ENCODE measurements around the gene SULT1A4.
"Not testable (repeated sequence)": the region's sequence is repeated elsewhere in the genome, so short reads cannot be mapped to it uniquely, and the experiment has no call there.

Gene SULT1A4

DNA sequence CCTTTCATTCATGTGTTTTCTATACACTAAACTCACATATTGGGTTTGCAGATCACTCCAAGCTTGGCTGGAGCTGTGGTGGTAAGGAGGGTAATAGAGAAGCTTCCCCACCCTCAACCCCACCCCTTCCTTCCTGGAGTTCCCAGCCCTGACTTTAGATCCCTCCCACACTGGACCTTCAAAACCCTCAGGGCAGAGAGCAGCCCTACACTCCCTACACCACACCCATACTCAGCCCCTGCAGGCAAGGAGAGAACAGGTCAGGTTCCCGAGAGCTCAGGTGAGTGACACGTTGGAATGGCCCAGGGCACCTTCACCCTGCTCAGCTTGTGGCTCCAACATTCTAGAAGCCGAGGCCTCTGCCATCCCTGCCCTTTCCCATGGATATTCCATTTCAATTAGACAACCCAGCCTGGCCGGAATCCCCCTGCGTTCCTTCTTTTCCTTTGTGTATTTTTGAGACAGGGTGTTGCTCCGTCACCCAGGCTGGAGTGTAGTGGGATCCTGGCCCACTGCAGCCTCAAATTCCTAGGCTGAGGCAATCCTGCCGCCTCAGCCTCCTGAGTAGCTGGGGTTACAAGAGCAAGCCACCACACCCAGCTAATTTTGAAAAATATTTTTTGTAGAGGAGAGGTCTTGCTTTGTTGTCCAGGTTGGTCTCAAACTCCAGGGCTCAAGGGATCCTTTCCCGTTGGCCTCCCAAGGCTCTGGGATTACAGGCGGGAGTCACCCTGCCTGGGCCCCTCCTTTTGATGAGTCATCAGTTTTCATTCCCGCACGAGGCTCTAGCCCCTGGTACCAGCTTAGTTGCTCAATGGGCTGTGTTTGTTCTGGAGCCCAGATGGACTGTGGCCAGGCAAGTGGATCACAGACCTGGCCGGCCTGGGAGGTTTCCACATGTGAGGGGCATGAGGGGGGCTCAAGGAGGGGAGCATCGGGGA is at the start of gene SULT1A4:
Gene SULT1A4, plus strand, starts transcription at position 208 of the 941 bp plus-strand sequence. CDS start 1,473 bp downstream, outside the sequence.
- H3K27ac Mint-ChIP-seq, ATAC-seq, H3K27me3 Mint-ChIP-seq: not testable (repeated sequence)

DNA sequence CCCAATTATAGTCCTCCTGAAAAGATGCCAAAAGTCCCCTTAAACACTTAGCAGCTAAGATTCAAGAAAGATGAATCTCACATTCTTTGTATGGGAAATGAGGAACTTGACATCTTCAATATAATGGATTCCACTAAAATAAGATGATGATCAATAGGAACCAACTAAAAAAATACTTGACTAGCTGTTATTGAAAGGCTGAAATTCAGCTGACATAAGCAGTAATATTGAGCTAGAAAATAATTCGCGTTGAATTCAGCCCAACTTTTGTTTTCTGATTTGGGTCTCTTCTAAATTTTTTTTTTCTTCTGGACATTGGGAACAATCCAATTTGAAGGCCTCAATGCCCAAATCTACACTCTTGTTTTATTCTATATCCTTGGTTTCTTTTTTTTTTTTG is 36.1 kb upstream of the SULT1A4 start:
- not testable (repeated sequence) for H3K27ac Mint-ChIP-seq, H3K4me1 Mint-ChIP-seq, ATAC-seq, H3K4me3 Mint-ChIP-seq, H3K9me3 Mint-ChIP-seq, DNase-seq, H3K27me3 Mint-ChIP-seq

More for the DNA sequence above, at the start of gene SULT1A4:
- H3K9me3 Mint-ChIP-seq, DNase-seq, H3K4me1 Mint-ChIP-seq, H3K4me3 Mint-ChIP-seq: not testable (repeated sequence)

DNA sequence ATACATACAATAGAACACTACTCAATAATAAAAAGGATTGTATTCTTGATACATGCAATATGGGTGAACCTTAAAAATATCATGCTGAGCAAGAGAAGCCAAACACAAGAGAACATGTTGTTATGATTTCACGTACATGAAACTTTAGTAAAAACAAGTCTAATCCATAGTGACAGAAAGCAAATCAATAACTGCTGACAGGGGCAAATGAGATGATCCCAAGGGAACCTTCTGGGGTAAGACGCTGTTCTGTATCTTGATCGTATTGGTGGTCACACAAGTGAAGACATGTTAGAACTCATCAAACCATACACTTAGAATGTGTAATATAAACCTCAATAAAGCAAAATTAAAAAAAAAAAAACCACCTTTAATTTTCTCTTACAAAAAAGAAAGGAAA is 34.3 kb upstream of the SULT1A4 start:
- H3K9me3 Mint-ChIP-seq, ATAC-seq, H3K4me3 Mint-ChIP-seq, H3K27ac Mint-ChIP-seq, H3K27me3 Mint-ChIP-seq, DNase-seq, H3K4me1 Mint-ChIP-seq: not testable (repeated sequence)

DNA sequence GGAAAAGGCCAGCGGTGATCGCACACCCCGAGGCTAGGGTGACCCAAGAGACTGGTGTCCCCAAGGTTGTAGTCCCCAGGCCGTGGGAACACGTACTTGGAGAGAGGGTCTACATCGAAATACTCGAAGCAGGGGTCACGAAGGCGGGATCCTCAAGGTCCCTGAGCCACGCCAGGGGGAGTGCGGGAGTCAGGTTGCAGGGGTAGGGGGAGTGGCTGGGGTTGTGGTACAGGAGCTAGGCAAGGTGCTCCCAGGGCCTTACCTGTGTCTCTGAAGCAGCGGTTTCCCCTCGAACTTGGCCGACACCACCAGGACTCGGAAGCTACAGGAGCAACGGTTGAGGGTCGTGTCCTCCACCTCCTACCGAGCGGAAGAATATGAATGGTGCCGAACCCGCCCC is 6.0 kb upstream of the SULT1A4 start:
- not testable (repeated sequence) for DNase-seq, H3K9me3 Mint-ChIP-seq, H3K27me3 Mint-ChIP-seq, H3K4me1 Mint-ChIP-seq, H3K4me3 Mint-ChIP-seq, H3K27ac Mint-ChIP-seq
- peak; percentile 36 for ATAC-seq

DNA sequence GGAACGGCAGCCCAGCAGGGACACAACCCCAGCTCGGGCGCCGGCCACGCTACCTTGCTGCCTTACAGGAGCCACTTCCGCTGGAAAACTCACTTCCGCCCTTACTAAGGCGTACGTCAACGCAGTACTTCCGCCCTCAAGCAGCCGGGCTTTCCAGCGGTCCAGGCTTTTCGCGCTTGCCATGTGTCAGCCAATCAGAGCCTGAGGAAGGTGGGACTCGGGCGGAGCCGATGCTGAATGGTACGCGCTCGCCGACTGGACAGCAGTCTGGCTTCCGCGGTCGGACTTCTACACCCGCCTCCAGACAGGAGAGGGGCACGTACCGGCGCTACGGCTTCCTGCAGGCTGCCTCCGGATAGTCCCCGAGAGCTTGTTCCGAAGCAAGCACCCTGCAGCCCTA is 5.4 kb upstream of the SULT1A4 start, which contains the start of the genes BOLA2 and SLX1B:
Gene BOLA2, minus strand, starts transcription at position 83 of the 400 bp plus-strand sequence. CDS start 98 bp downstream, outside the sequence.
Gene SLX1B, plus strand, starts transcription at position 265 of the 400 bp plus-strand sequence.
- not testable (repeated sequence) for H3K27me3 Mint-ChIP-seq, H3K4me1 Mint-ChIP-seq, H3K9me3 Mint-ChIP-seq, H3K27ac Mint-ChIP-seq, DNase-seq, H3K4me3 Mint-ChIP-seq
- ATAC-seq = peak; percentile 91

DNA sequence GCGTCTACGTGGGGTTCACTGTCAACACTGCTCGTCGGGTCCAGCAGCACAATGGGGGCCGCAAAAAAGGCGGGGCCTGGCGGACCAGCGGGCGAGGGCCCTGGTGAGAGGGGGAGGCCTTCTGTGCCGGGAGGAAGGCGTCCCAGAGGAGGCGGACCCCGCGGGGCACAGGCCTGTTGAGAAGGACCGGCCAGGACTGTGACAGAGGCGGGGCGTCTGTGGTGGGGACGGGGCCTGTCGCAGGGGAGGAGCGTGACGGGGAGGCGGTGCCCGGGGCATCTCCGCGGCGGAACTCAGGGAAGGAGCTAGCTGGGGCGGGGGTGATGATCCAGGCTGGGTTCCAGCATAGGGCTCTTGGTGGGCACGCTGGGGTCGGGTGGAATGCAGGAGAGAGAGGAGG is 4.9 kb upstream of the SULT1A4 start:
- H3K4me1 Mint-ChIP-seq, H3K9me3 Mint-ChIP-seq, H3K4me3 Mint-ChIP-seq, DNase-seq, H3K27ac Mint-ChIP-seq, H3K27me3 Mint-ChIP-seq: not testable (repeated sequence)
- ATAC-seq = peak; percentile 79

DNA sequence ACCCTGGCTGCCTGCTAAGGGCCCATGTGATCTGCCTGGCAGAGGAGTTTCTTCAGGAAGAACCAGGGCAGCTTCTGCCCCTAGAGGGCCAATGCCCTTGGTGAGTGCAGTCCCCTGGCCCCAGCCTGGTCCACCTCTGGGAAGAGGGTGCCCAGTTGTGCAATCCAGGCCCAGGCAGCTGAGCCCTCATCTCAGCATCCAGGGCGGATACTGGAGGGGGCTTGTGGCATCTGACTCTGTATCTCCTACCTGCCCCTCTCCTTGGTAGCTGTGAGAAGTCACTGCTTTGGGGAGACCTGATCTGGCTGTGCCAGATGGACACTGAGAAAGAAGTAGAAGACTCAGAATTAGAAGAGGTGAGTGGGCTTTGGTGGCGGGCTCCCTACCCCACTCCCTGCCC is 2.1 kb upstream of the SULT1A4 start:
- H3K9me3 Mint-ChIP-seq, H3K27ac Mint-ChIP-seq, H3K4me3 Mint-ChIP-seq, H3K27me3 Mint-ChIP-seq, DNase-seq, H3K4me1 Mint-ChIP-seq, ATAC-seq: not testable (repeated sequence)

DNA sequence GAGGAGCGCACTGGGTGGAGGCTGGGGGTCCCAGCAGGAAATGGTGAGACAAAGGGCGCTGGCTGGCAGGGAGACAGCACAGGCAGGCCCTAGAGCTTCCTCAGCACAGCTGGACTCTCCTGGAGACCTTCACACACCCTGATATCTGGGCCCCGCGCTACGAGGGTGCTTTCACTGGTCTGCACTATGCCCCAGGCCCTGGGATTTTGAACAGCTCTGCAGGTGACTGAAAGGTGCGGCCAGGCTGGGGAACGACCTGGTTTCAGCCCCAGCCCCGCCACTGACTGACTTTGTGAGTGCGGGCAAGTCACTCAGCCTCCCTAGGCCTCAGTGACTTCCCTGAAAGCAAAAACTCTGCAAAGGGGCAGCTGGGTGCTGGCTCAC is 926 bp downstream of the SULT1A4 start:
- H3K4me3 Mint-ChIP-seq, H3K9me3 Mint-ChIP-seq, ATAC-seq, H3K27ac Mint-ChIP-seq, DNase-seq, H3K4me1 Mint-ChIP-seq, H3K27me3 Mint-ChIP-seq: not testable (repeated sequence)

DNA sequence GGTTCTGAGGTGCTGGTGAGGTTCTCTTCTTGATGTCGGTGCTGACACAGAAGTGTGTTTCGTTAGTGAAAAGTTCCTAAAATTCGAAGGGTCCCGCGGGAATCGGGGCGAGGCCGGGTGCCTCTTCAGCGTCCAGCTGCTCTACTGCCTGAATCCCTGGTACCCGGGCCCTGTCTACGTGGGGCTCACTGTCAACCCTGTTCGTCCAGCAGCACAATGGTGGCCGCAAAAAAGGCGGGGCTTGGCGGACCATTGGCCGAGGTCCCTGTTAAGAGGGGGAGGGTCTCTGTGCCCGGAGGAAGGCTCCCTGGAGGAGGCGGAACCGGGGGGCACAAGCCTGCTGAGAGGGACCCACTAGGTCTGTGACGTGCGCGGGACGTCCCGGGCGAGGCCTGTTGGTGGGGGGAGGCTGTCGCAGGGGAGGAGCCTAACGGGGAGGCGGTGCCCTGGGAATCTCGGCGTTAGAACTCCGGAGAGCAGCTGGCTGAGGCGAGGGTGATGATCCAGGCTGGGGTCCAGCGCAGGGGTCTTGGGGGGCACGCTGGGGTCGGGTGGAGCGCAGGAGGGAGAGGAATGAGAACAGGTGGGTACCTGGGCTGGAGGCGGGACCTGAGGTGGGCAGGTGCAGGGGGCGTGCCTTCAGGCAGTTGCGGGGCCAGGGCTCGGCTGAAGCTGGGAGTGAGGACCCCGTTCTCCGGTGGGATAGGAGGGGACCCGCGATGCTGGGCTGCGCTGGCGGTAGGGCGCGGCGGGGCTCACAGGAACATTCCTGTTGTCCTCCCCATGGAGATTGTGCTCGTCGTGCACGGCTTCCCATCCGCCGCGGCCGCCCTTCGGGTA is 6.5 kb downstream of the SULT1A4 start:
- not testable (repeated sequence) for H3K4me1 Mint-ChIP-seq, H3K27me3 Mint-ChIP-seq, DNase-seq, H3K4me3 Mint-ChIP-seq, H3K27ac Mint-ChIP-seq, H3K9me3 Mint-ChIP-seq
- peak; percentile 55 for ATAC-seq

DNA sequence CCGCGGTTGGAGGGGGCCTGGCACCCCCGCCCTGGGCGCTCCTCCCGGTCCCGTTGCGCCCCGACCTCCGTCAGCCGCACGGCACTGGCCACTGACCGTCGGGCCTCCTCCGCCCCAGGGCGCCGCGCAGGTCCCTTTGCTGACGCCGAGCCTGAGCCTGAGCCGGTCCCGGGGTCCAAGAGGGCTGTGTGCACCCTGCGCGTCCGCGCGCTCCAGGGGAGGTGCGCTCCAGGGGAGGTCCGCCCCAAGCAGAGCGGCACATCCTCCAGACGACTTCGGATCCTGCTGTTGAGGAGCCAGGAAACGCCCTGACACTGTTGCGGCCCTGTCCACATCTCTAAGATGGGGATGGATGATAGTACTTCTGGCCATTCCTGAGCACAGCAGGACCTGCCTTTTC is 7.2 kb downstream of the SULT1A4 start:
- H3K27ac Mint-ChIP-seq, H3K4me1 Mint-ChIP-seq, H3K27me3 Mint-ChIP-seq, DNase-seq, H3K4me3 Mint-ChIP-seq, H3K9me3 Mint-ChIP-seq: not testable (repeated sequence)
- peak; percentile 77 for ATAC-seq

DNA sequence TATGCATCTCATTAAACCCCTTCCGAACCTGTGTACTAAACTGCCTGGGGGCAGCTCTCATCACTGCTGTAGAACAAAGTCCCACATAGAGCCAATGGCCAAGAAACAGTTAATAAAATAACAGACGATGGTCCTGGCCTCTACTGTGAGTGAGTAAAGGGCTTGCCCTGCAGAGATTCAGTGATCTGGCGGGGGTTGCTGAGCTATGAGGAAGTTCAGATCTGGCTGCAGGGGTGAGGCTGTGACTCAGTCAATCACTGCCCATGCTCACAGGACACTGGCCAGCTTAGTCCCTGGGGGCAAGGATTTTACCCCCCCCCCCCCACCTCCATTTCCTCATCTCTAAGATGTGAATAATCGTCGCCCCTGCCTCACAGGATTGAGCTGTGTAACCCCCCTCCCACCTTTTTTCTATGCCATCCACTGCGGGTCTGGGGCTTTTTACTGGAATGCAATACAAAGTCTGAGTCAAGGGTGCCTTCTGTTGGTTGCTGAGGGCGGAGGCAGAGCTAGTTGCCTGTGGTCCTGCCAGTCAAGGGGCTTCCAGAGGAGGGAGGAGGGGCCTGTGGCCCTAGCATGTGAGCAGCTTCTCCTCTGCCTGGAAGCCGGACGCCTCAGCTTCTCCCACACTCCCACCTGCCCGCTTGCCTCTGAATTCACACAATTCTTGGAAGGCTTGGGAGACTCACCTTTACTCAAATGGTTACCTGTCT is 8.1 kb downstream of the SULT1A4 start:
- DNase-seq, H3K27ac Mint-ChIP-seq, H3K4me3 Mint-ChIP-seq, H3K27me3 Mint-ChIP-seq, H3K4me1 Mint-ChIP-seq, H3K9me3 Mint-ChIP-seq: not testable (repeated sequence)
- ATAC-seq = peak; percentile 49

DNA sequence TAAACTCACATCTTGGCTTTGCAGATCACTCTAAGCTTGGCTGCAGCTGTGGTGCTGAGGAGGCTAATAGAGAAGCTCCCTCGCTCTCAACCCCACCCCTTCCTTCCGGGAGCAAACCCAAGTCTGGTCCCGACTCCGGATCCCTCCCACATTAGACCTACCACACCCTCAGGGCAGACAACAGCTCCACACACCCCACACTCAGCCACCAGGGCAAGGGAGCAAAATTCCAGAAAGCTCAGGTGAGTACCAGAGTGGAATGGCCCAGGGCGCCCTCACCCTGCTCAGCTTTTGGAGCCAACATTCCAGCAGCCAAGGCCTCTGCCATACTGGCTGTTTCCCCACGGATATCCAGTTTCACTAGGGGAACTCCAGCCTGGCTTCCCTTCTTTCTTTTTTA is 9.9 kb downstream of the SULT1A4 start:
- not testable (repeated sequence) for H3K4me3 Mint-ChIP-seq, H3K9me3 Mint-ChIP-seq, H3K27ac Mint-ChIP-seq, H3K27me3 Mint-ChIP-seq, H3K4me1 Mint-ChIP-seq, ATAC-seq
- peak; percentile 3 to 8 for DNase-seq

DNA sequence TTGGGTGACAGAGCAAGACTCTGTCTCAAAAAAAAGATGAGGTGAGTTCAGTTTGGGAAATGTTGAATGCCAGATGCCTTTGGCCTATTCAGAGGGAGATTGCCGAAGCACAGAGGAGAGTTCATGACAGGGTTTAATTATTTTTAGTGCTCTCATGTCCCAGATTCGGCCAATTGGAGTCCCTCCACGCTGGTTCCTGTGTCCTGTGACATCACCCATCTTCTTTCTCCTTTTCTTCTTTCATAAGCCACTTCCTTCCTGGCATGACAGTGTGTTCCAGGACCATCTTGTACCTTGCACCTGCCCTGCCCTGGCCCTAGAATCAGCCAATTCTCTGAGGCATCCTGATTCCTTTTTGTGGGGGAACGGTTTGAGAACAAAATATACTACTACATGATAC is 12.4 kb downstream of the SULT1A4 start:
- ATAC-seq = peak; percentile 70
- DNase-seq, H3K9me3 Mint-ChIP-seq, H3K4me1 Mint-ChIP-seq, H3K27ac Mint-ChIP-seq, H3K4me3 Mint-ChIP-seq, H3K27me3 Mint-ChIP-seq: not testable (repeated sequence)

DNA sequence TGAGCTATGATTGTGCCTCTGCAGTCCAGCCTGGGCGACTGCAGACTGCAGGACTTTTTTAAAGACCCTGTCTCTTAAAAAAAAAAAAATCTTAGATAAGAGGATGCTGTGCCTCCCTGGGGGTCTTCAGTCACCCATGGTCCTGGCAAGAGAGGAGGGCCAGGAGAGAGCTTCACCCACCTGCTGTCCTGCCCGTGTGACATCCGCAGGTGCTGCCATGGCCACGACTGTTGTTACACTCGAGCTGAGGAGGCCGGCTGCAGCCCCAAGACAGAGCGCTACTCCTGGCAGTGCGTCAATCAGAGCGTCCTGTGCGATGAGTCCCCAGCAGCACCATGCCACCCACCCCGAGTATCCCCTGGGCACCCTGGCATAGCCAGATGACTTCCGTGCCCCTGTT is 22.6 kb downstream of the SULT1A4 start:
- not testable (repeated sequence) for H3K27ac Mint-ChIP-seq, H3K9me3 Mint-ChIP-seq, H3K4me1 Mint-ChIP-seq, H3K27me3 Mint-ChIP-seq, ATAC-seq, H3K4me3 Mint-ChIP-seq
- DNase-seq = peak in 1 of 2 donors; percentile 7

DNA sequence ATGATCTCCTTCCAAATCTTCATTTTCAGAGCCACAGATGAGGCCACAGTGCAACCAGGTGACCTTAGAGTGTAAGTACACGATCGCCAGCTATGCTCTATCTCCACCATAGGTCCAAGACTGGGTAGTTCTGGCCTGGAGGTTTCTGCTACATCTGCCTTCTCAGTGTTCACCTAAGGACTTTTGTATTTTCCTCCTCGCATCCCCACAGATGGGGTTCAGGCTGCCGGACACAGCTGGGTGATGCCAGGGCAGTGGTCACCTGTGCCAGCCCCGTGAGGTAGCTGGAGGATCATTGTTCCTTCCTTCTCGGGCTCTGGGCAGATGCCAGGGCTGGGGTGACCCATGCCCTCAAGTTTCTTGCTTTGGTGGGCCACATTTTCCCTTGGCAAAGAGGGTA is 46.6 kb downstream of the SULT1A4 start, which contains the start of gene NPIPB12:
Gene NPIPB12, minus strand, starts transcription at position 101 of the 400 bp plus-strand sequence.
- H3K9me3 Mint-ChIP-seq, DNase-seq, H3K4me3 Mint-ChIP-seq, H3K27ac Mint-ChIP-seq, ATAC-seq, H3K4me1 Mint-ChIP-seq, H3K27me3 Mint-ChIP-seq: not testable (repeated sequence)

Data from stimulated activated naive CD8-positive, alpha-beta T cell treated with anti-CD3 and anti-CD28 coated beads, Interleukin-15, amount 100 ng/mL, for 72 hours (primary cell).